ENCODE data around the gene PPP1R18.
A peak's percentile ranks its signal among the peaks of the same experiment; 100 is the strongest.

DNA sequence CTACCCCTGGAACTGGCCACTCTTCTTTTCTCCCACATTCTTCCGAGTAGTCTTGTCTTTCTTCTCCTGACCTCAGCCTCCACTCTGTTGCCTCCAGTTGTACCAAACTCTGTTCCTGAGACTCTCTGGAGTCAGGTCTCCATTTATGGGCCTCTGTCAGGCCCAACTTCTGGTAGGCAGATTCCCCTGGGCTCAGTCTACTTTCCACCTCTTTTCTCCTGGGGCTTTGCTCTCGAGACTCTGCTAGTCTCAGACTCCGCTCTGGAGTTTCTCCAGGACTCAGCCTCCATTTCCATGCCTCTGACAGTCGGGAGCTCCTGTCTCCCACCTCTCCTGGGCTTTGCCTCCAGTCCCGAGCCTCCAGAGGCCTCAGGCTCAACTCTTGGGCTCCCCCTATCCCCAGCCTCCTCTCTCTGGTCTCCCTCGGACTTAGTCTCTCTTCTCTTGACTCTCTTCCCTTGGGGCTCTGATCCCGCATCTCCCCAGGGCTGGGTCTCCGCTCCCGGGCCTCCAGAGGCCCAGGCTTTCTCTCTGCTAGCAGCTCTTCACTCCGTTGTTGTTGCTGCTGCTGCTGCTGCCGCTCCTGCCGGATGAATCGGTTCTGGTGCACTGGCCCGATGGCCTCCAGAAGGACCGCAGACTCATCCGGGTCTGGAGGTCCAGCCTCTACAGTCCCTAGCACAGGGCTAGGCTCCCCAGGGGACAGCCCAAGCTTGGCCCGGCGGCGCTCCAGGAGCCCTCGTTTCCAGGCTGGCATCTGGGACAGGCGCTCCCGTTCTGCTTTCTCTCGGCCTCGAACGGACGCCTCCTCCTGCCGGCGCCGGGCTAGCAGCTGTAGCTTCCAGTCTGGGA, 1.1 kb downstream of the PPP1R18 start:
- no peak for TF ChIP-seq EZH2 (IDR thresholded peaks at IDR 0.05; ENCODE audit: low read length, unreplicated experiment)
- TF ChIP-seq CTCF (conservative IDR thresholded peaks at IDR 0.05; ENCODE audit: low read depth, low read length) = peak; percentile 30; the same call in 1 of the 2 replicates
- no peak for TF ChIP-seq EZH2phosphoT487 (IDR thresholded peaks at IDR 0.05; ENCODE audit: borderline replicate concordance, low read length)

Data from PC-3 (cell line).